OCI-LY3 (cell line): ENCODE results near the gene RPS19BP1.

Source experiments
- H2AFZ ChIP-seq: fragments of 200-600, 300-600 bp; shearing (Covaris generic); 2 replicates; pipeline ENCODE4 v1.6.0; 2014; ENCODE audit warnings: antibody characterized with exemption, low read depth, low read length
- H3K27ac ChIP-seq: fragments of 200-600, 300-600 bp; sonication (generic); 2 replicates; pipeline ENCODE4 v1.5.1; 2014; ENCODE audit warnings: mild to moderate bottlenecking, low read length, moderate library complexity, mixed read lengths
- H3K27me3 ChIP-seq: fragments of 200-600, 300-600 bp; sonication (generic); 2 replicates; pipeline ENCODE4 v1.6.1; 2014; ENCODE audit warnings: low read depth, low read length, mixed read lengths
- H3K36me3 ChIP-seq: fragments of 200-600, 300-600 bp; sonication (generic); replicated peaks from 2 replicates; pipeline ENCODE3; 2014; ENCODE audit warnings: low read depth, low read length, mixed read lengths
- H3K4me1 ChIP-seq: fragments of 300-600, 200-600 bp; sonication (generic); 2 replicates; pipeline ENCODE4 v1.6.1; 2014; ENCODE audit warnings: low read length, mixed read lengths
- H3K4me2 ChIP-seq: fragments of 200-600, 300-600 bp; sonication (generic); 2 replicates; pipeline ENCODE4 v1.6.1; 2014; ENCODE audit warnings: low read length, mixed read lengths
- H3K4me3 ChIP-seq: fragments of 300-600, 200-600 bp; sonication (generic); 2 replicates; pipeline ENCODE4 v1.5.1; 2014; ENCODE audit warnings: antibody characterized with exemption, mild to moderate bottlenecking, low read length, moderate library complexity
- H3K79me2 ChIP-seq: fragments of 300-600, 200-600 bp; shearing (Covaris generic); 2 replicates; pipeline ENCODE4 v1.6.1; 2014; ENCODE audit warnings: mild to moderate bottlenecking, low read length, mixed read lengths
- H3K9ac ChIP-seq: fragments of 300-600, 200-600 bp; shearing (Covaris generic); 2 replicates; pipeline ENCODE4 v1.6.0; 2014; ENCODE audit warnings: mild to moderate bottlenecking, low read length, moderate library complexity
- H3K9me3 ChIP-seq: fragments of 200-600, 300-600 bp; shearing (Covaris generic); 2 replicates; pipeline ENCODE4 v1.6.1; 2014; ENCODE audit warnings: low read length, mixed read lengths; ENCODE audit not compliant: insufficient read depth
- H4K20me1 ChIP-seq: fragments of 200-600, 300-600 bp; sonication (generic); 2 replicates; pipeline ENCODE4 v1.6.1; 2016; ENCODE audit warnings: low read length, mixed read lengths; ENCODE audit not compliant: insufficient read depth
- CTCF ChIP-seq: fragments of 200-600, 300-600 bp; sonication (generic); IDR thresholded peaks from 2 replicates; pipeline ENCODE4 v1.5.1; 2014; ENCODE audit warnings: antibody characterized with exemption, low read length, low read depth
- EZH2phosphoT487 ChIP-seq: fragments of 200-600 bp; shearing (Covaris generic); IDR thresholded peaks from 2 replicates; pipeline ENCODE4 v1.6.1; 2018; ENCODE audit warnings: antibody characterized with exemption, mixed run types, low read depth

The RPS19BP1 gene

DNA sequence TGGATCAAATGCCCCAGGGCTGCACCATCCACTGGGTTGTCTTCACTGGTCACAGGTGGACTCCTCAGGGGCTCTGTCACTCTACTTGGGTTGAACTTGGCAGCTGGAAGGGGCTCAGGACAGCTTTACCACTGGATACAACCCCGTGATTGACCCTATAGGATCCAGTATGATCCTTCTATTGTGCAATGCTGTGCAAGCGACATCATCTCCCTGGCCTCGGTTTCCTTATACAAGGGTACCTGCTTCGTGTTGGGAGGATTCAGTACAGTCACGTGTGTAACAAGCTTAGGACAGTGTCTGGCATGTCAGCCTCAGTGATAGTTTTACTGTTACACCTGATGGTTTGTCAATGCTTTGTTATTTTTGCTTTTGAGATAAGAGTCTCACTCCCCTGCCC lies 51.0 kb downstream of the RPS19BP1 start:
- H4K20me1 ChIP-seq, result peaks cover 93% of the 10 kb centered on the region

GRCh38 chr22:39481054-39481453 lies 51.5 kb downstream of the RPS19BP1 start:
- peaks cover 93% of the 10 kb centered on the region for H4K20me1 ChIP-seq
- no peaks in the 10 kb centered on the region for H3K27me3 ChIP-seq
- H3K27ac ChIP-seq, result no peak overlapping the region
- H3K9ac ChIP-seq, result no peak overlapping the region
- peaks cover 91% of the 10 kb centered on the region for H3K79me2 ChIP-seq
- H3K4me2 ChIP-seq, result no peak overlapping the region
- H3K36me3 ChIP-seq, result peaks cover 77% of the 10 kb centered on the region
- TF ChIP-seq EZH2phosphoT487 (no peak), CTCF (no peak)
- H3K4me3 ChIP-seq, result no peak overlapping the region
- no peaks in the 10 kb centered on the region for H3K4me1 ChIP-seq
- no peaks in the 10 kb centered on the region for H3K9me3 ChIP-seq
- no peak overlapping the region for H2AFZ ChIP-seq

More for the DNA sequence above, 51.0 kb downstream of the RPS19BP1 start:
- Histone ChIP-seq H3K9ac (no peak overlapping the region), H2AFZ (no peak overlapping the region), H3K4me3 (no peak overlapping the region), H3K9me3 (no peaks in the 10 kb centered on the region), H3K4me1 (no peaks in the 10 kb centered on the region), H3K79me2 (peaks cover 86% of the 10 kb centered on the region), H3K27me3 (no peaks in the 10 kb centered on the region), H3K4me2 (no peak overlapping the region), H3K27ac (no peak overlapping the region), H3K36me3 (peaks cover 74% of the 10 kb centered on the region)
- no peak for TF ChIP-seq CTCF
- TF ChIP-seq EZH2phosphoT487, result no peak

DNA sequence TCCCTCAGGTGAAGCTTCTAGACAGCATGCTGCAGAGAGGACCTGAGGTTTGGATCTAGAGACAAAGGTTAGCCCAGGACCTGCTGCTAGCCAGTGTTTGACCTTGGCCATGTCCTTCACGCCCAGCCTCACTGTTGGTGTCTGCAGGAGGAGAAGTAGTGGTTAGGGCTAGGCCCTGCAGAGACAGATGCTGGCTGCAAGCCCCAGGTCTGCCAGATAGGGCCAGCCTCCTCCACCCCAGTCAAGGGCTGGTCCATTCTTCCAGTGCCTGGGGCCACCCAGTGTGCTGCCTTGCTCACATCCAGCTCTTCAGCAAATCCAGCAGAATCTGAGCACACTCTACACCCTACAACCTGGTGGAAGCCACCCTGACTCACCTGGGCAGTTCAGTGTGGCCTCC lies 52.0 kb downstream of the RPS19BP1 start:
- no peak overlapping the region for H3K27ac ChIP-seq
- H2AFZ ChIP-seq, result no peak overlapping the region
- no peaks in the 10 kb centered on the region for H3K27me3 ChIP-seq
- no peaks in the 10 kb centered on the region for H3K9me3 ChIP-seq
- H3K36me3 ChIP-seq, result peaks cover 77% of the 10 kb centered on the region
- peaks cover 96% of the 10 kb centered on the region for H4K20me1 ChIP-seq
- no peak overlapping the region for H3K4me3 ChIP-seq
- TF ChIP-seq EZH2phosphoT487 (no peak), CTCF (no peak)
- H3K79me2 ChIP-seq, result peaks cover 96% of the 10 kb centered on the region
- H3K4me1 ChIP-seq, result no peaks in the 10 kb centered on the region
- H3K9ac ChIP-seq, result no peak overlapping the region
- H3K4me2 ChIP-seq, result no peak overlapping the region

DNA sequence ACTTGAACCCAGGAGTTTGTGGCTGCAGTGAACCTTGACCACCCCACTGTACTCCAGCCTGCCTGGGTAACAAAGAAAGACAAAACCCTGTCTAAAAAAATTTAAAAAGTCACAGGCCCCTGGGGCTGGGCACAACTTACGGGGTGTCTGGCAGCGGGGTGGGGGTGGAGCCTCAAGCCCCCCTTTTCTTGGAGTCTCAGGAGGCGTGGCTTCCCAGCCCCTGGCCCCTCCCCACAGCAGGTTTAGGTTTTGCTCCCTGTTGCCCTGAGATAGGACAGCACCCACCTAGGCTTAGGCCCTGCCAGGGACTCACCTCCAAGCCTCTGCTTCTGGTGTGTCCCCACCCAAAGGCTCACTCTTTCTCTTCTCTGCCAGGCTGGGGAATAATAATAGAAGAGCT lies 53.3 kb downstream of the RPS19BP1 start:
- H3K4me3 ChIP-seq, result no peak overlapping the region
- H3K27ac ChIP-seq, result no peak overlapping the region
- H3K4me1 ChIP-seq, result no peaks in the 10 kb centered on the region; the same call in 1 of the 2 replicates
- H4K20me1 ChIP-seq, result peaks cover 98% of the 10 kb centered on the region
- H2AFZ ChIP-seq, result no peak overlapping the region
- H3K27me3 ChIP-seq, result no peaks in the 10 kb centered on the region
- no peaks in the 10 kb centered on the region for H3K9me3 ChIP-seq
- no peak overlapping the region for H3K9ac ChIP-seq
- peaks cover 98% of the 10 kb centered on the region for H3K79me2 ChIP-seq
- peaks cover 72% of the 10 kb centered on the region for H3K36me3 ChIP-seq
- TF ChIP-seq EZH2phosphoT487 (no peak), CTCF (no peak)
- no peak overlapping the region for H3K4me2 ChIP-seq
